ENCODE data around the gene KPNA6. TPM values are rescaled to one million over a fixed set of nuclear protein-coding genes. Genes with fewer than 3 reads are reported as not detected.

The KPNA6 gene
- total RNA-seq, 1 donor from 2014 or later: 39.9 TPM

GRCh38 chr1:32091176-32091575 lies 16.7 kb upstream of the KPNA6 start:
- TF ChIP-seq CTCF (conservative IDR thresholded peaks at IDR 0.05; ENCODE audit: low read depth, low read length): no peak
- DNase-seq (ENCODE audit: low read depth): no peak
- H3K4me3 ChIP-seq (ENCODE audit: low read depth, low read length): no peak overlapping the region

- no peak overlapping the region for H3K4me3 ChIP-seq (ENCODE audit: low read depth, low read length)
- TF ChIP-seq CTCF (conservative IDR thresholded peaks at IDR 0.05; ENCODE audit: low read depth, low read length): no peak
- no peak for DNase-seq (ENCODE audit: low read depth)
These were observed 16.3 kb upstream of the KPNA6 start for GRCh38 chr1:32091591-32091990.

GRCh38 chr1:32094746-32095521 lies 12.9 kb upstream of the KPNA6 start:
- DNase-seq (ENCODE audit: low read depth): no peak
- H3K4me3 ChIP-seq (ENCODE audit: low read depth, low read length): no peak overlapping the region
- no peak for TF ChIP-seq CTCF (conservative IDR thresholded peaks at IDR 0.05; ENCODE audit: low read depth, low read length)

GRCh38 chr1:32099426-32099825 lies 8.4 kb upstream of the KPNA6 start:
- no peak for TF ChIP-seq CTCF (conservative IDR thresholded peaks at IDR 0.05; ENCODE audit: low read depth, low read length)
- no peak overlapping the region for H3K4me3 ChIP-seq (ENCODE audit: low read depth, low read length)
- no peak for DNase-seq (ENCODE audit: low read depth)

- no peak for TF ChIP-seq CTCF (conservative IDR thresholded peaks at IDR 0.05; ENCODE audit: low read depth, low read length)
- no peak overlapping the region for H3K4me3 ChIP-seq (ENCODE audit: low read depth, low read length)
- no peak for DNase-seq (ENCODE audit: low read depth)
These were observed 7.5 kb upstream of the KPNA6 start for GRCh38 chr1:32100359-32100758.

- DNase-seq (ENCODE audit: low read depth): no peak
- TF ChIP-seq CTCF (conservative IDR thresholded peaks at IDR 0.05; ENCODE audit: low read depth, low read length): no peak
- no peak overlapping the region for H3K4me3 ChIP-seq (ENCODE audit: low read depth, low read length)
These were observed 6.8 kb upstream of the KPNA6 start for GRCh38 chr1:32100807-32101708.

Data from epithelial cell of proximal tubule (primary cell).